ENCODE data around the gene VSIR. TPM values are rescaled to one million over a fixed set of nuclear protein-coding genes. Genes with fewer than 3 reads are reported as not detected.

VSIR gene
- total RNA-seq, 6 experiments from 2014 or later: 6.1 to 17.1 (median 10.1) TPM

DNA sequence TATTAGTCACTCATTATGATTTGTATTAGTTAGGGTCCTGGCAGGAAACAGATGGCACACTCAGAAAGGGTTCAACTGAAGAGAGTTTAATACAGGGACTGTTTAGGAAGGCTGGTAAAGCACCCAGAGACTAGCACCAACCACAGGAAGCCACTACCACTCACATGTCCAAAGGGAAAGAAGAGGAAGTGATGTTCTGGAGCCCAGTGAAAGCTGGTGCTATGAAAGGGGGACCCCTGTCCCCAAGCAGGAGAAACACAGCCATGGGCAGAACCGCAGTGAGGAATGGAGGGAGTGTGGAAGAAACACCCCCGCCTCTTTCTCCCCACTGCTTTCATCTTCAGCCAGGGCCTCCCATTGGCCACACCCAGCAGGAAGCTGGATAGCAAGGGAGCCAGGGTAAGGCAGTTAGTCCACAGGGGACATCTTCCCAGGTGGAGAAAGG is 3.2 kb upstream of the VSIR start:
- 38% methylated on average over 1 of the region's 2 CpGs for WGBS (ENCODE audit: insufficient coverage, low coverage, low lambda C conversion rate, missing lambda C conversion rate)
- intact Hi-C loops (cut with DNase I): no loop called here
- no peak for DNase-seq
- Histone ChIP-seq H3K27ac (peak overlapping the region in 1 of 3 donors; percentile 29), H3K4me3 (no peak overlapping the region), H3K36me3 (no peaks in the 10 kb centered on the region), H3K9me3 (no peaks in the 10 kb centered on the region), H3K4me1 (peaks cover 0 to 6% (median 0%) of the 10 kb centered on the region in 4 donors), H3K27me3 (no peaks in the 10 kb centered on the region)
- ATAC-seq: no peak
- TF ChIP-seq POLR2A (IDR thresholded peaks at IDR 0.05): no peak
- TF ChIP-seq, protein P1, sequence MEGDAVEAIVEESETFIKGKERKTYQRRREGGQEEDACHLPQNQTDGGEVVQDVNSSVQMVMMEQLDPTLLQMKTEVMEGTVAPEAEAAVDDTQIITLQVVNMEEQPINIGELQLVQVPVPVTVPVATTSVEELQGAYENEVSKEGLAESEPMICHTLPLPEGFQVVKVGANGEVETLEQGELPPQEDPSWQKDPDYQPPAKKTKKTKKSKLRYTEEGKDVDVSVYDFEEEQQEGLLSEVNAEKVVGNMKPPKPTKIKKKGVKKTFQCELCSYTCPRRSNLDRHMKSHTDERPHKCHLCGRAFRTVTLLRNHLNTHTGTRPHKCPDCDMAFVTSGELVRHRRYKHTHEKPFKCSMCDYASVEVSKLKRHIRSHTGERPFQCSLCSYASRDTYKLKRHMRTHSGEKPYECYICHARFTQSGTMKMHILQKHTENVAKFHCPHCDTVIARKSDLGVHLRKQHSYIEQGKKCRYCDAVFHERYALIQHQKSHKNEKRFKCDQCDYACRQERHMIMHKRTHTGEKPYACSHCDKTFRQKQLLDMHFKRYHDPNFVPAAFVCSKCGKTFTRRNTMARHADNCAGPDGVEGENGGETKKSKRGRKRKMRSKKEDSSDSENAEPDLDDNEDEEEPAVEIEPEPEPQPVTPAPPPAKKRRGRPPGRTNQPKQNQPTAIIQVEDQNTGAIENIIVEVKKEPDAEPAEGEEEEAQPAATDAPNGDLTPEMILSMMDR (IDR thresholded peaks at IDR 0.05): no peak

GRCh38 chr10:71774916-71775702 is 1.8 kb upstream of the VSIR start:
- DNase-seq (peak in 1 of 3 donors; percentile 47), ATAC-seq (peak; percentile 21 to 32 (median 25))
- whole genome bisulfite sequencing (ENCODE audit: insufficient coverage, low coverage, low lambda C conversion rate, missing lambda C conversion rate): 50% methylated on average over 1 of the region's 3 CpGs
- Histone ChIP-seq H3K27ac (peak overlapping the region in 1 of 3 donors; percentile 10), H3K36me3 (no peaks in the 10 kb centered on the region), H3K4me1 (peaks cover 0 to 7% (median 0%) of the 10 kb centered on the region in 4 donors), H3K9me3 (no peaks in the 10 kb centered on the region), H3K27me3 (no peaks in the 10 kb centered on the region), H3K4me3 (no peak overlapping the region)
- no peak for TF ChIP-seq POLR2A (IDR thresholded peaks at IDR 0.05)
- TF ChIP-seq, protein P1 (IDR thresholded peaks at IDR 0.05): no peak
- intact Hi-C loops (cut with DNase I): no loop called here

GRCh38 chr10:71772832-71773220 is 494 bp downstream of the VSIR start:
- peak in 3 of 4 donors; percentile 1 to 3 (median 1) for ATAC-seq
- no peak for TF ChIP-seq POLR2A (IDR thresholded peaks at IDR 0.05)
- TF ChIP-seq, protein P1 (IDR thresholded peaks at IDR 0.05): no peak
- no peaks in the 10 kb centered on the region for H3K36me3 ChIP-seq
- intact Hi-C loops (cut with DNase I): no loop called here
- no CpG with 5 or more reads among the region's 4 CpGs for WGBS (ENCODE audit: insufficient coverage, low coverage, low lambda C conversion rate, missing lambda C conversion rate)
- DNase-seq: no peak
- no peaks in the 10 kb centered on the region for H3K27me3 ChIP-seq
- H3K4me1 ChIP-seq: peaks cover 0 to 13% (median 2%) of the 10 kb centered on the region in 4 donors
- H3K9me3 ChIP-seq: no peaks in the 10 kb centered on the region
- peak overlapping the region; percentile 43 to 56 (median 52) for H3K4me3 ChIP-seq
- peak overlapping the region; percentile 78 to 84 (median 79) for H3K27ac ChIP-seq

DNA sequence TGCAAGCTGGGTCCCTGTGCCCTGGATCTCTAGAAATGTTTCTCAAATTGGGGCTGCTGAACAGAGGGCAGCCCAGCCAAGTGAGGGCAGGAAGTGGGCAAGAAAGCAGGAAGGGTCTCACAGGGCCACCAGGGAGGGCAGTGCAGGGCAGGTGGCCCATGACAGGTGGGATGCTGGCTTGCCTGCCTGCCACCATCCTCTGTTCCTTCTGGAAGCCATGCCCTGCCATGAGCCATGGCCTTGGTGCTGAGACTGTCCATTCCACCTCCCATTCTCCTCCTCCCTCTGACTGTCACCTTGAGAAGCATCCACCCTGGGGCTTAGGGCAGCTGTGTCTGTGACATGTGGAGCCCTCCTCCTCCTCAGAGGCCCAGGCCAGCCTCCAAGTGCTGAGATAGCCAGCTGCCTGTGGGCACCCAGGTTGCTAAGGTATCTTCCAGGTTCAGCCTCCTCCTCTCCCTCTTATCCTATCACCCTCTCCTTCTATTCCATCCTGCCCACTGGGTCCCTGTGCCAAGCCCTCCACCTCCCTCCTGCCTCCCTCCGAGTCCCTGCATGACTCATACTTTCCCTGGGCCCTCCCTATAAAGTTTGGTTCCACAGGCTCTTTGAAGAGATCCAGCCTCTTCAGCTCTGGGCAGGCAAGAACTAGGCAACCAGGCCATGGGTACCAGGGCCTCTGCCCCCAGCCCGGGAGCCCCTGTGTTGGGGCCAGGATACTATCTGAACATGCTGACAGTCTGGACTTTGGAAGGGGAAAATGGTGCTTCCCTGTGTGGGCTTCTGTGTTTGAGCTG is 1.3 kb downstream of the VSIR start:
- ATAC-seq: peak in 2 of 4 donors; percentile 8 to 12
- Histone ChIP-seq H3K4me1 (peaks cover 0 to 21% (median 7%) of the 10 kb centered on the region in 4 donors), H3K9me3 (no peaks in the 10 kb centered on the region), H3K4me3 (peak overlapping the region; percentile 43 to 56 (median 52)), H3K36me3 (no peaks in the 10 kb centered on the region), H3K27ac (peak overlapping the region; percentile 78 to 84 (median 79)), H3K27me3 (no peaks in the 10 kb centered on the region)
- 33% methylated on average over 1 of the region's 2 CpGs for WGBS (ENCODE audit: insufficient coverage, low coverage, low lambda C conversion rate, missing lambda C conversion rate)
- no peak for DNase-seq
- intact Hi-C loops (cut with DNase I): no loop called here
- no peak for TF ChIP-seq POLR2A (IDR thresholded peaks at IDR 0.05)
- TF ChIP-seq, protein P1 (IDR thresholded peaks at IDR 0.05): no peak

Measured in right lobe of liver (tissue), 6 donors.